ENCODE measurements around the gene KDM5C. TPM values are rescaled to one million over a fixed set of nuclear protein-coding genes. Genes with fewer than 3 reads are reported as not detected.

Gene KDM5C
- total and polyA plus RNA-seq, 12 donors: 40.7 to 143 (median 88.4) TPM

GRCh38 chrX:53237056-53237455, 12.0 kb upstream of the KDM5C start:
- peaks cover 0 to 11% of the 10 kb centered on the region in 2 donors for H3K36me3 ChIP-seq (replicated peaks in 1 of 2)

DNA sequence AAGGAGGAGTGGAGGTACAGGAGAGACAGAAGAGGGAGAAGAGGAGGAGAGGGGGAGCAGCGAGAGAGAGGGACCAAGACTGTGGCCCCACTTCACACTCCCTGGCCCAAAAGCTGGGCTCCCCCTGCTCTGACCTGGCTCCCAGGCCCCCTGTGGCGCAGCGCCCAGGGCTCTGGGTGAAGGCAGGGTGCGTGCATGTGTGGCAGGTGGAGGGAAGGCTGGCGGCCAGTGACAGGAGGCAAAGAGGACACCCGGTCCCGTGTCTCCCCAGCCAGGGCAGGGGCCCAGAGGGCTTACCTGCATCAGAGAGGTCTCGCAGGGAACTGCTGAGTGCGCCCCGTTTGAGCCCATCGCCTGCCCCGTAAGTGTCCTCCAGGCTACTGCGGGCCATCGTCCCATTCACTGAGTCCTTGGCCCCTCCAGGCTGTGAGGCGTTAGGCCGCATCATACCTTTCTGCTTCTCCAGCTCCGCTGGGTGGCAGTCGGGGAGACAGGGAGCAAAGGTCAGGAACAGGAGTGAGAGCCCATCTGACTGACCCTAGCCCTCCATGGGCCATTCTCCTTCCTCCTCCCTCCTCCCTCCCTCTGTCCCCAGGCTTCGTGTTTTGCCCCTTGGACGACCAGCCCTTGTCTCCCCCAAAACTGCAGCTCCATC, 11.1 kb upstream of the KDM5C start:
- Histone ChIP-seq H3K27ac (no peak overlapping the region), H3K27me3 (no peaks in the 10 kb centered on the region), H3K9me3 (replicated peaks in 1 of 3) (no peaks in the 10 kb centered on the region), H3K4me1 (replicated peaks in 1 of 2) (no peaks in the 10 kb centered on the region), H3K36me3 (replicated peaks in 1 of 2) (peaks cover 0 to 11% of the 10 kb centered on the region in 2 donors), H3K4me3 (no peak overlapping the region)
- intact Hi-C loops (cut with DNase I): no loop called here
- WGBS, 4 donors: 83 to 95% (median 89%) methylated on average over 7 to 20 of the region's 20 CpGs
- TF ChIP-seq POLR2A (IDR thresholded peaks at IDR 0.05) (no peak), CTCF (IDR thresholded peaks at IDR 0.05) (no peak)
- DNase-seq: no peak

More at GRCh38 chrX:53237056-53237455, 12.0 kb upstream of the KDM5C start:
- 65 to 93% (median 78%) methylated on average over 3 to 10 of the region's 10 CpGs for WGBS, 4 donors
- Histone ChIP-seq H3K9me3 (replicated peaks in 1 of 3) (no peaks in the 10 kb centered on the region), H3K4me1 (replicated peaks in 1 of 2) (no peaks in the 10 kb centered on the region), H3K27ac (no peak overlapping the region), H3K27me3 (no peaks in the 10 kb centered on the region), H3K4me3 (no peak overlapping the region)
- no peak for DNase-seq
- intact Hi-C loops (cut with DNase I): no loop called here
- no peak for TF ChIP-seq CTCF (IDR thresholded peaks at IDR 0.05)
- TF ChIP-seq POLR2A (IDR thresholded peaks at IDR 0.05): no peak

DNA sequence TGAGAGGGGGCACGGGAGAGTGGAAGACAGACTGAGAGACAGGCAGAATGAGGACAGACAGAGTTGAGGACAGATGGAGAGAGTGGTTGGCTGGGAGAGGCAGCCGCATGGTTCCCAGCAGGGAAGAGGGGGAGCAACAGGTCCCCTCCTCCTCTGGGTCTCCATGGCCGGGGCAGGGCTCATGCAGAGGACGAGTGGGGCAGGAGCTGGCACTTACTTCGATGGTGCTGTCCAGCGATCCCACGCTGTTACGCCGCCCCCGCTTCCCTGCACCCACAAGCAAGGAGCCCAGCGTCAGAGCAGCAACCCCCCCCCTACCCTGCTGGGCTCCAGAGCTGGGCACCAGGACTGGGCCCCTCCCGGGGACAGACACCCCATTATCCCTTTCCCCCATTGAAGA, 10.6 kb upstream of the KDM5C start:
- no peaks in the 10 kb centered on the region for H3K4me1 ChIP-seq (replicated peaks in 1 of 2)
- peaks cover 0 to 11% of the 10 kb centered on the region in 2 donors for H3K36me3 ChIP-seq (replicated peaks in 1 of 2)
- no peak overlapping the region for H3K27ac ChIP-seq
- 65 to 83% (median 73%) methylated on average over 5 to 12 of the region's 12 CpGs for WGBS, 4 donors
- intact Hi-C loops (cut with DNase I): no loop called here
- H3K9me3 ChIP-seq (replicated peaks in 1 of 3): no peaks in the 10 kb centered on the region
- no peak overlapping the region for H3K4me3 ChIP-seq
- TF ChIP-seq POLR2A (IDR thresholded peaks at IDR 0.05) (no peak), CTCF (IDR thresholded peaks at IDR 0.05) (no peak)
- DNase-seq: no peak
- no peaks in the 10 kb centered on the region for H3K27me3 ChIP-seq

DNA sequence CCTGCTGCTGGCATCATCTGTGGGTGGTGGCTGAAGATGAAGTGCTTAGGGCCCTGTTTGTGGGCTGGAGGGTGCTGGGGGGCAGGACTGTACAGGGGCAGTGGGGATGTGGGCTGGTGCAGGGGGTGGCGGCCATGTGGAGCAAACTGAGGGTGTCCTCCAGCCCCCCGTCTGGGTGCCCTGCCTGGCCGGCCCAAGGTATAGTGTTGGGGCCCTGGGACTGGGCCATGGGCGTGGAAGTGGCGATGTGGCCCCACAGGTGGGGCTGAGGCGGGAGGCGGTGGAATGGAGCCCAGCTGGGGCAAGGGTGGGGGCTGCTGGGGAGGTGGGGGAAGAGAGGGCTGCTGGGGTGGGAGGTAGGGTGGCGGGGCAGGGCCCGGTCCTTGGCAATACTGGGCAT, 9.5 kb upstream of the KDM5C start:
- 91 to 100% (median 93%) methylated on average over 1 to 9 of the region's 9 CpGs for WGBS, 4 donors
- no peak for DNase-seq
- no peaks in the 10 kb centered on the region for H3K9me3 ChIP-seq (replicated peaks in 1 of 3)
- peaks cover 0 to 7% of the 10 kb centered on the region in 2 donors for H3K36me3 ChIP-seq (replicated peaks in 1 of 2)
- TF ChIP-seq CTCF (IDR thresholded peaks at IDR 0.05) (no peak), POLR2A (IDR thresholded peaks at IDR 0.05) (no peak)
- H3K27me3 ChIP-seq: no peaks in the 10 kb centered on the region
- intact Hi-C loops (cut with DNase I): no loop called here
- no peaks in the 10 kb centered on the region for H3K4me1 ChIP-seq (replicated peaks in 1 of 2)
- H3K4me3 ChIP-seq: no peak overlapping the region
- H3K27ac ChIP-seq: no peak overlapping the region
